ENCODE results near the gene TTC28.
A peak's percentile ranks its signal among the peaks of the same experiment; 100 is the strongest.

The TTC28 gene

GRCh38 chr22:28118957-28119631 is 560.5 kb downstream of the TTC28 start:
- Histone ChIP-seq H3K9me3 (ENCODE audit: control insufficient read depth, insufficient read depth, low read depth, low read length) (no peaks in the 10 kb centered on the region), H3K36me3 (ENCODE audit: control insufficient read depth in 2 of 2, insufficient read depth in 1 of 2, low read length in 2 of 2) (no peaks in the 10 kb centered on the region), H3K4me1 (ENCODE audit: control insufficient read depth, insufficient read depth, low read length) (peaks cover 3% of the 10 kb centered on the region), H3K27ac (ENCODE audit: extremely low read depth, low read depth, low read length) (no peak overlapping the region), H3K4me3 (ENCODE audit: low read depth, low read length) (no peak overlapping the region)
- ChIA-PET POLR2A (no interaction called here), CTCF (interaction anchor here (1.0 kb wide), 1 partner anchor 44 kb away, joined by 3 read pairs; no protein-coding TSS in a partner anchor)
- TF ChIP-seq SP7 (tag by site-specific recombination; IDR thresholded peaks at IDR 0.05) (no peak), ZIC2 (tag by site-specific recombination; IDR thresholded peaks at IDR 0.05) (no peak), ZNF555 (tag by site-specific recombination; conservative IDR thresholded peaks at IDR 0.05) (no peak), ZNF704 (tag by site-specific recombination; IDR thresholded peaks at IDR 0.05) (no peak), ZBTB10 (tag by site-specific recombination; IDR thresholded peaks at IDR 0.05) (no peak), ZNF514 (tag by site-specific recombination; IDR thresholded peaks at IDR 0.05) (no peak), KLF17 (tag by site-specific recombination; IDR thresholded peaks at IDR 0.05) (no peak), OVOL3 (tag by site-specific recombination; IDR thresholded peaks at IDR 0.05) (no peak), ZSCAN4 (tag by site-specific recombination; IDR thresholded peaks at IDR 0.05) (no peak)

GRCh38 chr22:28116219-28116673 is 563.4 kb downstream of the TTC28 start:
- Histone ChIP-seq H3K36me3 (ENCODE audit: control insufficient read depth in 2 of 2, insufficient read depth in 1 of 2, low read length in 2 of 2) (no peaks in the 10 kb centered on the region), H3K9me3 (ENCODE audit: control insufficient read depth, insufficient read depth, low read depth, low read length) (no peaks in the 10 kb centered on the region), H3K27ac (ENCODE audit: extremely low read depth, low read depth, low read length) (no peak overlapping the region), H3K4me3 (ENCODE audit: low read depth, low read length) (no peak overlapping the region), H3K4me1 (ENCODE audit: control insufficient read depth, insufficient read depth, low read length) (no peaks in the 10 kb centered on the region)
- ChIA-PET CTCF (interaction anchor here (0.7 kb wide), 1 partner anchor 171 kb away, joined by 6 read pairs; no protein-coding TSS in a partner anchor), POLR2A (no interaction called here)
- TF ChIP-seq ZNF449 (tag by site-specific recombination; IDR thresholded peaks at IDR 0.05) (peak; percentile 86), REPIN1 (tag by site-specific recombination; IDR thresholded peaks at IDR 0.05; ENCODE audit: low read depth) (no peak)

- Histone ChIP-seq H3K4me3 (ENCODE audit: low read depth, low read length) (no peak overlapping the region), H3K27ac (ENCODE audit: extremely low read depth, low read depth, low read length) (no peak overlapping the region), H3K4me1 (ENCODE audit: control insufficient read depth, insufficient read depth, low read length) (no peaks in the 10 kb centered on the region), H3K36me3 (ENCODE audit: control insufficient read depth in 2 of 2, insufficient read depth in 1 of 2, low read length in 2 of 2) (no peaks in the 10 kb centered on the region), H3K9me3 (ENCODE audit: control insufficient read depth, insufficient read depth, low read depth, low read length) (no peaks in the 10 kb centered on the region)
- ChIA-PET CTCF (interaction anchor here (0.6 kb wide), 1 partner anchor 793 kb away, joined by 3 read pairs; no protein-coding TSS in a partner anchor), POLR2A (no interaction called here)
- TF ChIP-seq ZNF10 (tag by site-specific recombination; IDR thresholded peaks at IDR 0.05) (no peak), ZNF214 (tag by site-specific recombination; IDR thresholded peaks at IDR 0.05; ENCODE audit: borderline replicate concordance) (no peak), ZNF529 (tag by site-specific recombination; IDR thresholded peaks at IDR 0.05; ENCODE audit: insufficient replicate concordance) (no peak), ZNF48 (tag by site-specific recombination; IDR thresholded peaks at IDR 0.05) (no peak), ZNF26 (tag by site-specific recombination; IDR thresholded peaks at IDR 0.05) (no peak), SALL2 (tag by site-specific recombination; IDR thresholded peaks at IDR 0.05; ENCODE audit: borderline replicate concordance) (no peak), ZBTB1 (tag by site-specific recombination; IDR thresholded peaks at IDR 0.05) (no peak), ZBTB21 (tag by site-specific recombination; IDR thresholded peaks at IDR 0.05) (no peak), ZNF654 (tag by site-specific recombination; IDR thresholded peaks at IDR 0.05; ENCODE audit: low read depth) (no peak), ZNF16 (tag by site-specific recombination; IDR thresholded peaks at IDR 0.05; ENCODE audit: low read depth) (no peak), ZNF76 (tag by site-specific recombination; IDR thresholded peaks at IDR 0.05; ENCODE audit: borderline replicate concordance, low read depth) (no peak)
These were observed 564.2 kb downstream of the TTC28 start for GRCh38 chr22:28115426-28115825.

All from HEK293 (cell line).